ENCODE measurements around the gene XPO4. TPM values are rescaled to one million over a fixed set of nuclear protein-coding genes. Genes with fewer than 3 reads are reported as not detected.

The XPO4 gene
- total and polyA plus RNA-seq, 9 donors, result 4.3 to 20.6 (median 13.4) TPM

DNA sequence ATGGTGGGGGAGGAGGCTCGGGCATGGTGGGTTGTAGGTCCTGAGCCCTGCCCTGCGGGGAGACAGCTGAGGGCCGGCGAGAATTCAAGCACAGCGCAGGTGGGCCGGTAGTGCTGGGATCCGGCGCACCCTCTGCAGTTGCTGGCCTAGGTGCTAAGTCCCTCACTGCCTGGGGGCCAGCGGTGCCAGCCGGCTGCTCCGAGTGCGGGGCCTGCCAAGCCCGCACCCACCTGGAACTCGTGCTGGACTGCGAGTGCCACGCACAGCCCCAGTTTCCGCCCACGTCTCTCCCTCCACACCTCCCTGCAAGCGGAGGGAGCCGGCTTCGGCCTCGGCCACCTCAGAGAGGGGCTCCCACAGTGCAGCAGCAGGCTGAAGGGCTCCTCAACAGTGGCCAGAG is 162.5 kb downstream of the XPO4 start:
- Histone ChIP-seq H3K27me3 (no peaks in the 10 kb centered on the region), H3K4me3 (no peak overlapping the region), H3K9me3 (no peaks in the 10 kb centered on the region), H3K27ac (no peak overlapping the region), H3K4me1 (ENCODE audit: insufficient read depth) (no peaks in the 10 kb centered on the region), H3K36me3 (no peaks in the 10 kb centered on the region)
- TF ChIP-seq, protein P1, sequence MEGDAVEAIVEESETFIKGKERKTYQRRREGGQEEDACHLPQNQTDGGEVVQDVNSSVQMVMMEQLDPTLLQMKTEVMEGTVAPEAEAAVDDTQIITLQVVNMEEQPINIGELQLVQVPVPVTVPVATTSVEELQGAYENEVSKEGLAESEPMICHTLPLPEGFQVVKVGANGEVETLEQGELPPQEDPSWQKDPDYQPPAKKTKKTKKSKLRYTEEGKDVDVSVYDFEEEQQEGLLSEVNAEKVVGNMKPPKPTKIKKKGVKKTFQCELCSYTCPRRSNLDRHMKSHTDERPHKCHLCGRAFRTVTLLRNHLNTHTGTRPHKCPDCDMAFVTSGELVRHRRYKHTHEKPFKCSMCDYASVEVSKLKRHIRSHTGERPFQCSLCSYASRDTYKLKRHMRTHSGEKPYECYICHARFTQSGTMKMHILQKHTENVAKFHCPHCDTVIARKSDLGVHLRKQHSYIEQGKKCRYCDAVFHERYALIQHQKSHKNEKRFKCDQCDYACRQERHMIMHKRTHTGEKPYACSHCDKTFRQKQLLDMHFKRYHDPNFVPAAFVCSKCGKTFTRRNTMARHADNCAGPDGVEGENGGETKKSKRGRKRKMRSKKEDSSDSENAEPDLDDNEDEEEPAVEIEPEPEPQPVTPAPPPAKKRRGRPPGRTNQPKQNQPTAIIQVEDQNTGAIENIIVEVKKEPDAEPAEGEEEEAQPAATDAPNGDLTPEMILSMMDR (IDR thresholded peaks at IDR 0.05), result no peak
- TF ChIP-seq POLR2A (IDR thresholded peaks at IDR 0.05), result no peak
- TF ChIP-seq EP300 (IDR thresholded peaks at IDR 0.05), result no peak
- 96 to 98% (median 96%) methylated on average over 20 to 22 of the region's 22 CpGs for WGBS, 3 donors
- intact Hi-C loops (cut with DNase I), result no loop called here
- DNase-seq, result no peak

DNA sequence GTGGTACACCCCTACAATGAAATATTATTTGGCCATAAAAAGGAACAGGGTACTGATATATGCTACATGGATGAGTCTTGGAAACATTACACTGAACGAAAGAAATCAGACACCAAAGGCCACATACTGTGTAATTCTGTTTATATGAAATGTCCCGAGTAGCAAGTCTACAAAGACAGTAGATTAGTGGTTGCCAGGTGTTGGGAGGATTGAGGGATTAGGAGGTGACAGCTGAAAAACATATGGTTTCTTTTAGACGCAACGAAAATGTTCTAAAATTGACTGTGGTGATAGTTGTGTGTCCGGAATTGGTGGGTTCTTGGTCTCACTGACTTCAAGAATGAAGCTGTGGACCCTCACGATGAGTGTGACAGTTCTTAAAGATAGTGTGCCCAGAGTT is 163.9 kb downstream of the XPO4 start:
- TF ChIP-seq EP300 (IDR thresholded peaks at IDR 0.05) (no peak), POLR2A (IDR thresholded peaks at IDR 0.05) (no peak)
- TF ChIP-seq, protein P1 (IDR thresholded peaks at IDR 0.05), result no peak
- DNase-seq, result no peak
- Histone ChIP-seq H3K27ac (no peak overlapping the region), H3K27me3 (no peaks in the 10 kb centered on the region), H3K9me3 (no peaks in the 10 kb centered on the region), H3K36me3 (no peaks in the 10 kb centered on the region), H3K4me1 (ENCODE audit: insufficient read depth) (no peaks in the 10 kb centered on the region), H3K4me3 (no peak overlapping the region)
- intact Hi-C loops (cut with DNase I), result no loop called here
- 90 to 93% (median 92%) methylated on average over 6 of the region's 6 CpGs for WGBS, 3 donors

DNA sequence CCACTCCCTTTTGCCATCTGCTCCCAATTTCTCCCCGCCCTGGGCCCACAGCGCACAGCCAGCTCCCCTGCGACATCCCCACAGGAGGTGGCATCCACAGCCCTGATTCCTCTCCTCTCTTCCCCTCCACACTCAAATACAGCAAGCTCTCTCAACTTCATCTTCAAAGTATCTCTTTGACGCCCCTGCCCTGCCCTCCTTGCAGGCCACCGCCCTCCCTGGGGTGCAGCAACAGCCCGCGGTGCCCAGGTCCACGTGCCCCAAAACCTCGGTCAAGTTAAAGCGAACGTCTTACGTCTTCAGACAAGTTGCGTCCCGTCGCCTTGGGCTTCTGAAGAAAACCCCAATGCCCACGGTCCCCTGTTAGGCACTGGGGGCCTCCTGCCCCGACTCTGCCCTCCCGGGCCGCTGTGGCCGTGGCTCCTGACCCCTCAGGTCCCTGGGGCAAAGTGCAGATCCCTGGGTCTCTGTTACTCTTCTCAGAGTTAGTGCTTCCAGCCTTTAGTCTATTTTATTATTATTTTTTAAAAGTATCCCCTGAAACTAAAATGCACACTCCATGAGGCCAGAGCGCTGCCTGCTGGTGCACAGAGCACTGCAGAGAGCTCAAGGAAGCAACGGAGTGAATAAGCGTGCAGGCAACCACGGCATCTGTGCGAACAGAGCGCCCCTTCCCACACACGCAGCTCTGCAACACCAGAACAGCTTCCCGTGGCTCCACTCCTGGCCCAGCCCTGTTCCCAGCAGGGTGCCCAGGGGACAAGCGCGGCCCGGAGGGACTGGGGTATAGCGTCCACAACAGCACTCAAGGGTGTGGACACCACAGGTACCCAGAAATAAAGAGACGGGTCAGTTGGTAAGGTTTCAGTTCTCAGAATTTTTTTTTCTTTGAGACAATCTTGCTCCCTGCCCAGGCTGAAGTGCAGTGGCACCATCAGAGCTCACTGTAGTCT is 172.6 kb downstream of the XPO4 start:
- H3K4me3 ChIP-seq, result no peak overlapping the region
- no peaks in the 10 kb centered on the region for H3K36me3 ChIP-seq
- no peaks in the 10 kb centered on the region for H3K27me3 ChIP-seq
- H3K27ac ChIP-seq, result no peak overlapping the region
- 95 to 96% (median 95%) methylated on average over 33 of the region's 33 CpGs for WGBS, 3 donors
- H3K4me1 ChIP-seq (ENCODE audit: insufficient read depth), result no peaks in the 10 kb centered on the region
- no peak for DNase-seq
- intact Hi-C loops (cut with DNase I), result no loop called here
- TF ChIP-seq EP300 (IDR thresholded peaks at IDR 0.05), result no peak
- TF ChIP-seq, protein P1 (IDR thresholded peaks at IDR 0.05), result no peak
- no peak for TF ChIP-seq POLR2A (IDR thresholded peaks at IDR 0.05)
- no peaks in the 10 kb centered on the region for H3K9me3 ChIP-seq

DNA sequence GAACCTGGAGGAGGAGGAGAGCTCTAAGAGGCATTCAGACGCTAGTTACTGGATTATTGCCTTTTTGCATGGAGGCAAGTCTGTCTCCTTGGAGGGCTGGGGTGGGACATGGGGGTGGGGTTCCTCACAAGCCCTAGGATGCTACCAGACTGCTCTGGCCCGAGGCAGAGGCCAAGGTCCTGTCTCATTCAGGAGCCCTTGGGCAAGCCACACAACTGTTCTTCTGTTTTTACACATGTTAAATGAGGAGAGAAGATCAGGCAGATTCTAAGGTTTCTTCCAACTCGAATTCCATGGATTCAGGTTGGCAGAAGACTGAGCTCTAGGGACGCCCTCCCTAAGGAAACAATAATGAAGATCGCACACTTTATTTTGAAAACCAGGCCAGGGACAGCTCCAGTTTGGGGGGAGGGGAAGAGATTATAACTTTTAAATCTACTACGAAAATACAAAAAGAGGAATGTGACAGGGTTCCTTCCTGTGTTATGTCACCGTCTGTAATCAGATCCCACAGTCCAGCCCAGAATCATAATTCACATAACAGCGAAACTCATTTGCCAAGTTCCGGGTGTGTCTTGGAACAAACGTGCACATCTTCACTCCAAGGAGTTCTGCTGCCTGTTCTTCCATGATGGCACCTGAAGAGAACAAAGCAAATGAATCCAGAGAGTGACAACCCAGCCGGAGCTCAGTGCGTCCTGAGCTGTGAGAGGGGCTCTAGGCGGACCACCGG is 173.8 kb downstream of the XPO4 start:
- Histone ChIP-seq H3K27me3 (no peaks in the 10 kb centered on the region), H3K36me3 (no peaks in the 10 kb centered on the region), H3K4me1 (ENCODE audit: insufficient read depth) (no peaks in the 10 kb centered on the region), H3K27ac (no peak overlapping the region), H3K4me3 (no peak overlapping the region), H3K9me3 (no peaks in the 10 kb centered on the region)
- DNase-seq, result no peak
- 80 to 84% (median 82%) methylated on average over 14 of the region's 14 CpGs for WGBS, 3 donors
- TF ChIP-seq, protein P1 (IDR thresholded peaks at IDR 0.05), result no peak
- no peak for TF ChIP-seq POLR2A (IDR thresholded peaks at IDR 0.05)
- no peak for TF ChIP-seq EP300 (IDR thresholded peaks at IDR 0.05)
- intact Hi-C loops (cut with DNase I), result no loop called here

Data from ovary (tissue), 9 donors.